Smooth muscle cell of the brain vasculature (primary cell): ENCODE data around the gene NPC1.

Source experiments
- DNase-seq: peaks from one replicate; pipeline ENCODE4 v3.0.0-alpha.2; 2012; ENCODE audit warnings: low read depth, low spot score

Gene NPC1

GRCh38 chr18:23548275-23548674, 38.0 kb downstream of the NPC1 start:
- no peak for DNase-seq

DNA sequence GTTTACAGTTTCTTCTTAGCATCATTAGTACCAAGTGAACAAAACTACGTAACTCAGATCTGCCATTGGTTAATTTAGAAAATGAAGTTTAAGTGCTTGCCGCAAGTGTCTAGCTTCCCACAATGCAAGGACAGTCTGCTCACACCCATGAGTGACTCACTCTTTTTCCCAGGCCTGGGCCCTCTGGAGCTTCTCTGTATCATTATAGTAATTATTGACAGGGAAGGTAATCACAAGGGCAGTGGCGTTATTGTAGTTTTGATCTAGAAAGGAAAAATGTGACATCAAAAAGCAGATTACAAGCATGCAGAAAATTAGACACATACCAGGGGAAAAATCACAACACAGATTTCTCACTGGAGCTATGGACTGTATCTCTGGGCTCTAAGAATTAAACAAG, 38.5 kb downstream of the NPC1 start:
- DNase-seq = no peak

DNA sequence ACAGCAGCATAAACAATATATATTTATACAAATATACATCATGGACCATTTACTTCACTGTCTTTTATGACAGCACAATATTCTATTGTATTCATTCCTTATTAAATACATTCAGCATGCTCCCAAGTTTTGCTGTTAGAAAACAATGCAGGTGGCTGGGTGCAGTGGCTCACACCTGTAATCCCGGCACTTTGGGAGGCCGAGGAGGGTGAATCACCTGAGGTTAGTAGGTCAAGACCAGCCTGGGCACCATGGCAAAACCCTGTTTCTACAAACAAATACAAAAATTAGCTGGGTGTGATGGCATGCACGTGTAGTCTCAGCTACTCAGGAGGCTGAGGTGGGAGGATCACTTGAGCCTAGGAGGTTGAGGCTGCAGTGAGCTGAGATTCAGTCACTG, 39.0 kb downstream of the NPC1 start:
- DNase-seq = no peak

DNA sequence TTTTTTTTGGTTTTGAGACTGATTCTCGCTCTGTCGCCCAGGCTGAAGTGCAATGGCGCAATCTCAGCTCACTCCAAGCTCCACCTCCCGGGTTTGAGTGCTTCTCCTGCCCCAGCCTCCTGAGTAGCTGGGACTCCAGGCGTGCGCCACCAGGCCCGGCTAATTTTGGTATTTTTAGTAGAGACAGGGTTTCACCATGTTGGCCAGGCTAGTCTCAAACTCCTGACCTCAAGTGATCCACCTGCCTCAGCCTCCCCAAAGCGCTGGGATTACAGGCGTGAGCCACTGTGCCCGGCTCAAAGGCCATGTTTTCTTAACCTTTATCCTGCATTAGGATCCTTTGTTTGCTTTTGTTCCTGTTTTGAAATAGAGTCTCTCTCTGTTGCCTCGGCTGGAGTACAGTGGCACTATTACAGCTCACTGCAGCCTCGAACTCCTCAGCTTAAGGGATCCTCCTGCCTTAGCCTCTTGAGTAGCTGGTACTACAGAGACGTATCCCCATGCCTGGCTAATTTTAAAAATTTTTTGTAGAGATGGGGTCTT, 41.0 kb downstream of the NPC1 start:
- no peak for DNase-seq

GRCh38 chr18:23542461-23542860, 43.8 kb downstream of the NPC1 start:
- no peak for DNase-seq

- DNase-seq = no peak
Observed at GRCh38 chr18:23541349-23542093, 44.8 kb downstream of the NPC1 start.

- DNase-seq = no peak
Observed at GRCh38 chr18:23540867-23541266, 45.4 kb downstream of the NPC1 start.

GRCh38 chr18:23539911-23540525, 46.3 kb downstream of the NPC1 start:
- no peak for DNase-seq

DNA sequence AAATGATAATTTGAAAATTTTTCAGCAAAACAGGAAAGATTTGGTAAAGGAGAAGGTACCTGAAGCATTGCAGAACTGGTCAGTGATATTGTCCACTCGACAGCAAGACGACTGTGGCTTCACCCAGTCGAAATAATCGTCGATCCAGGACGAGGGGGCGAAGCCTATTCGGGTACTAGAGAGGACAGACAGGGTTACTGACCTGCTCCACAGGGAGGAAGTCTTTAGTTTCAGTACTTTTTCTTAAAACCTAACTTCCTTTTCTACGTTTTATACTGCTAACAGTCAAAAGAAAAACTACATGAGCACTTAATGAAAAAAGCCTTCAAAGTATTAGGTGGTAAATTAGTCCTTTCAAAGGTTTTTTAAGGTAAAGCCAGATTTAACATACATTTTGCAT, 47.0 kb downstream of the NPC1 start:
- no peak for DNase-seq

- DNase-seq = no peak
Observed at GRCh38 chr18:23538870-23539269, 47.4 kb downstream of the NPC1 start.

GRCh38 chr18:23538001-23538400, 48.3 kb downstream of the NPC1 start:
- no peak for DNase-seq

DNA sequence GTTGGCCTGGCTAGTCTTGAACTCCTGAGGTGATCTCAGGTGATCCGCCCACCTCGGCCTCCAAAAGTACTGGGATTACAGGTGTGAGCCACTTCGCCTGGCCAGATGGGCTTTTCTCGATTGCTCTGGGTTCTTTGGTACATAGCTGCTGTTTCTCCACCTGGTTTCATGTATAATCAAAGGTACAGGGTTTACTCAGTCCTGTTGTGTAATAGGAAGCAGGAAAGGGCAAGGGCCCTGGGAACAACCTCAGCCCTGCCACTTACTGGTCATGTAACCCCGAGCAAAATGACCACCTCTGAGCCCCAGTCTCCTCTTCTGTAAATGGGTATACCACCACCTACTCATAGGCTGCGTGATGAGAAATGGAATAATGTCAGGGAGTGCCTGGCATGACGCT, 49.0 kb downstream of the NPC1 start:
- DNase-seq = no peak

- DNase-seq = no peak
Observed at GRCh38 chr18:23536204-23536603, 50.1 kb downstream of the NPC1 start.

- no peak for DNase-seq
Observed at GRCh38 chr18:23534276-23534675, 52.0 kb downstream of the NPC1 start.

DNA sequence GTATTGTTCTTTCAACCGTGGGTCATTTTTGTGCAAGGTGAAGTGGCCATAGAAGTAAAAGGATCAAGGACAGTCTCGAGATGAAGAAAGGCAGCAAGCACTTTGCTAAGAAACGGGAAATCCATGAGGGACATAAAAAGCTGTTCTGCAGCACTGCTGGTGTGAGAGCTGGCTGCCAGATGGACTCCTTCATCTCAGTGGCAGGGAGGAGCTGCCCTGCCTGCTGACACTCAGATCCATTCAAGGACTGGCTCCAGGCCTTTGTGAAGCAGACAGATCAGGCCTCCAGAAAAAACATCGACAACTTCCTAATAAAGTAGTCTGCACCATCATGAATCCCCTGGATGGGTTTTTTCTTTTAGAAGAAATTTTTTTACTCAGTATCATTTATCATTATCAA, 53.5 kb downstream of the NPC1 start:
- no peak for DNase-seq

DNA sequence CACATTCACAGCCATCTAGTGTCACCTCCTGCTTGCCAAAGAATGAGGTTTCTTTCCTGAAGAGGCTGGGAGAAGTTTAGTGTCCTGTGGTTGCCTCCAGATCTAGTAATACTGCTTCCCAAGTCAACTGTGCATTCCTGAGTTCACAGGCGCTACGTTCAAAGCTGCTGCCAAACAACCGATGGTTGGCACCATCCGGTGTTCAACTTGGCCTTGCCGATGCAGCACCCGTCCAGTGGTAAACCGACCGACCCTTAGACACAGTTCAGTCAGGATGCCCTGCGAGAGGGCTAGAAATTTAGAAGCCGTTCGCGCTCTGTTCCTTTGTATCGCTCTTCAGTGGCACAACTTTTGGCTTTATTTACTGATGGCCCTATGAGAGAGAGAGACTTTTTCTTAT, 54.4 kb downstream of the NPC1 start:
- no peak for DNase-seq

DNA sequence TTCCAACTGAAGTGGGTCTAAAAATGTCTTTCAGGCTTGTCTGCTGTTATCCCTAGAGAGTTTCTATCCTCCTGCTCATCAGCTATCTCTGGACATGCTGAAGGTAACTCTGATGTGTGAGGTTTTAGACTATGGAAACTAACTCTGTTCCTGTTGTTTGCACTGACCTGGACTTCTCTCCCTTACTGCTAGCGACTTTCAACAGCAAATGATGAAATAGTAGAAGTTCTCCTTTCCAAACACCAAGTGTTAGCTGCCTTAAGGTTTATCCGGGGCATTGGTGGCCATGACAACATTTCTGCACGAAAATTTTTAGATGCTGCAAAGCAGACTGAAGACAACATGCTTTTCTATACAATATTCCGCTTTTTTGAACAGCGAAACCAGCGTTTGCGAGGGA, 56.1 kb downstream of the NPC1 start:
- DNase-seq = no peak

DNA sequence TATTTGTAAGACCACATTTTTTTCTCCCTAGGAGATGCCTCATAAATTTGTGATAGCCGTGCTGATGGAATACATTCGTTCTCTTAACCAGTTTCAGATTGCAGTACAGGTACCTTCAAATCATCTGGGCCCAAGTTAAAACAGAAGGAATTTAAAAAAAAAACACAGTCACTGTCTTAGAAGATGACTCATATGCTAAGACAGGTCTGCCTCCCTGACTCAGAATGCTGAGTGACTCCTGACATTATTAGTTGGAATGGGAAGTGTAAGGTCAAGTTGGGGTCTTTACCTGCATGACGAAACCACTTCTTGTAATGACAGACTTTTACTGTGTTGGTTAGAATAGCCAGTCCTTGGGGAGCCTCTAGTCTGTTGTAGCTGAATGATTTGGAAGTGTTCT, 56.7 kb downstream of the NPC1 start:
- no peak for DNase-seq

DNA sequence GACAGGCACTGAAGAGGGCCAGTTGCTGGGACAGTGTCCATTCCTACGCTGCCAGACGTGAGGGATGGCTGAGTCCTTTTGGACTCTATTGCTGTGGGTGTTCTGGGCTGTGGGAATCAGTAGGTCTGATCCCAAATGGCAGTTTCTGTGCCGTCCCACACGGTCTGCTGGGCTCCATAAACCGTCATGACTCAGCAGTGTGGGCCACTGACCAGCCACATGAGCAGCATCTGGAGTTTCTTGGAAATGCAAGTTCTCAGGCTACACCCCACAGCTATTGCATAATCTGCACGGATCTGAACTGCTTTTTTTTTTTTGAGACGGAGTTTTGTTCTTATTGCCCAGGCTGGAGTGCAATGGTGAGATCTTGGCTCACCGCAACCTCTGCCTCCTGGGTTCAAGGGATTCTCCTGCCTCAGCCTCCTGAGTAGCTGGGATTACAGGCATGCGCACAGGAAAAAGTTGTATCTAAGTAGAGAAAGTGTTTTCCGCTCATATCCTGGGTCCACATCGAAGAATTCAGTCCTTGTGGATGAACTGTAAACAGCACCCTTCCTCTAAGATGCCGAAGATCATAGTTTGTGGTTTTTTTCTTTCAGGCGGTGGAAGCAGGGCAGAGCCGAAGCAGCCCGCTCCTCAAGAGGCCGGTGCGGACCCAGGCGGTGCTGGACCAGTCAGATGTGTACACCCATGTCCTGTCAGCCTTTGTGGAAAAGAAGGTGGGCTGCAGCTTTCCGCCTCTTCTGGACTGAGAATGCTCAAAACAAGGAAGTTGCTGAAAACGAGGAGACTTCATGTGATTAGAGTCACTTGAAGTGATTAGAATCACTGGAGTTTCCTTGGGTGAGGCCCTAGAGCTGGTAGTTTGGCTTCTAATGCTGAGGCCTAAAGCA, 57.5 kb downstream of the NPC1 start:
- no peak for DNase-seq

DNA sequence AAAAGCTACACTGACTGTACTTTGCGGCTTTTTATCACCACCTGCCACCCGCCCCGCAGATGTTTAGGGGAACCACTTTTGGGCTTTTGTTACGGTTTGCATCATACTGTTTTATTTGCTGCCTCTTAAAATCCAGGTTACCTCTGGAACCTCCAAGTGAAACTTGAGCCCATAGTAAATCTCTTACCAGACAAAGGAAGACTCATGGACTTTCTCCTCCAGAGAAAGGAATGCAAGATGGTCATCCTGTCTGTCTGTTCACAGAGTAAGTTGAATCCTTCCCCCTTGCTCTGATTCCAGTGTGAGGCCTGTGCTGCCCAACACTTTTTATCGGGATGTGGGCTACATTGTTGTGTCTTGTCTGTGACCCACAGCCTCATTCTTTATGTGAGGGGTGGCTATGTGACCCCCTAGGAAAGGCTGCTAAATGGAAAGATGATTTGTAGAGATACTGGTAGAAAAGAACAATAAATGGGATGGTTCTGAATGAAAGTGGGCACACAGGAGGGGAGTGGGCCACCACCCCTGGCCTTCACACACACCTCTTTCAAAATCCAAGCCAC, 59.7 kb downstream of the NPC1 start:
- DNase-seq = no peak

- no peak for DNase-seq
Observed at GRCh38 chr18:23524213-23524707, 62.0 kb downstream of the NPC1 start.
